ENCODE measurements around the gene KCP. TPM values are rescaled to one million over a fixed set of nuclear protein-coding genes. Genes with fewer than 3 reads are reported as not detected.

Gene KCP
- polyA plus RNA-seq, 1 donor from 2014 or later = 0.31 TPM

- Histone ChIP-seq H2AFZ (ENCODE audit: low read depth, low read length) (no peak overlapping the region), H3K79me2 (replicated peaks; ENCODE audit: insufficient read depth, low read length) (peaks cover 3% of the 10 kb centered on the region), H3K9ac (ENCODE audit: low read length) (peak overlapping the region; percentile 29), H3K27me3 (ENCODE audit: insufficient read depth, low read depth, low read length) (peaks cover 27% of the 10 kb centered on the region), H3K4me2 (ENCODE audit: low read length) (no peak overlapping the region), H3K9me2 (ENCODE audit: insufficient read depth, low read length) (no peaks in the 10 kb centered on the region), H3K36me3 (ENCODE audit: insufficient read depth, low read length) (no peaks in the 10 kb centered on the region), H3K27ac (ENCODE audit: low read length) (no peak overlapping the region), H4K20me1 (ENCODE audit: insufficient read depth) (no peaks in the 10 kb centered on the region), H3K4me3 (ENCODE audit: low read length) (peak overlapping the region; percentile 67), H3F3A (ENCODE audit: insufficient read depth, low read length, poor library complexity, severe bottlenecking) (no peaks in the 10 kb centered on the region), H3K9me3 (ENCODE audit: low read length) (no peaks in the 10 kb centered on the region)
- TF ChIP-seq POLR2AphosphoS5 (IDR thresholded peaks at IDR 0.05) = peak; percentile 47
- TF ChIP-seq EP300 (conservative IDR thresholded peaks at IDR 0.05; ENCODE audit: poor library complexity, severe bottlenecking) = no peak
- no peak for TF ChIP-seq SMC3 (conservative IDR thresholded peaks at IDR 0.05; ENCODE audit: poor library complexity)
- peak; percentile 47 for TF ChIP-seq EZH2 (IDR thresholded peaks at IDR 0.05; ENCODE audit: borderline replicate concordance, insufficient read depth, low read length, poor library complexity, severe bottlenecking)
- peak; percentile 20 for TF ChIP-seq MXI1 (conservative IDR thresholded peaks at IDR 0.05; ENCODE audit: poor library complexity, severe bottlenecking)
- no peak for TF ChIP-seq RAD21 (conservative IDR thresholded peaks at IDR 0.05)
- TF ChIP-seq CTCF (IDR thresholded peaks at IDR 0.05; ENCODE audit: poor library complexity, severe bottlenecking) = peak; percentile 57
Measured at GRCh38 chr7:128869138-128869943, 41.2 kb downstream of the KCP start.

- no peak for TF ChIP-seq RAD21 (conservative IDR thresholded peaks at IDR 0.05)
- no peak for TF ChIP-seq REST (IDR thresholded peaks at IDR 0.05; ENCODE audit: borderline replicate concordance)
- no peak for TF ChIP-seq CTCF (IDR thresholded peaks at IDR 0.05; ENCODE audit: poor library complexity, severe bottlenecking)
- TF ChIP-seq POLR2AphosphoS5 (IDR thresholded peaks at IDR 0.05) = no peak
- TF ChIP-seq EZH2 (IDR thresholded peaks at IDR 0.05; ENCODE audit: borderline replicate concordance, insufficient read depth, low read length, poor library complexity, severe bottlenecking) = no peak
- Histone ChIP-seq H3K27me3 (ENCODE audit: insufficient read depth, low read depth, low read length) (peaks cover 27% of the 10 kb centered on the region), H3K9me3 (ENCODE audit: low read length) (no peaks in the 10 kb centered on the region), H2AFZ (ENCODE audit: low read depth, low read length) (no peak overlapping the region), H3K9ac (ENCODE audit: low read length) (no peak overlapping the region), H3K36me3 (ENCODE audit: insufficient read depth, low read length) (no peaks in the 10 kb centered on the region), H3K9me2 (ENCODE audit: insufficient read depth, low read length) (no peaks in the 10 kb centered on the region), H3K4me3 (ENCODE audit: low read length) (peak overlapping the region; percentile 67), H3K4me2 (ENCODE audit: low read length) (no peak overlapping the region), H4K20me1 (ENCODE audit: insufficient read depth) (no peaks in the 10 kb centered on the region), H3K79me2 (replicated peaks; ENCODE audit: insufficient read depth, low read length) (peaks cover 9% of the 10 kb centered on the region), H3K27ac (ENCODE audit: low read length) (no peak overlapping the region), H3F3A (ENCODE audit: insufficient read depth, low read length, poor library complexity, severe bottlenecking) (no peaks in the 10 kb centered on the region)
Measured at GRCh38 chr7:128868624-128869137, 41.8 kb downstream of the KCP start.
